ENCODE data around the gene COX7B.

The COX7B gene

GRCh38 chrX:77945910-77946545 is 46.8 kb downstream of the COX7B start:
- DNase-seq, result no peak

GRCh38 chrX:77946571-77946970 is 47.3 kb downstream of the COX7B start:
- DNase-seq, result no peak

GRCh38 chrX:77949840-77950239 is 50.6 kb downstream of the COX7B start:
- DNase-seq, result no peak

GRCh38 chrX:77952173-77952572 is 52.9 kb downstream of the COX7B start:
- DNase-seq, result no peak

GRCh38 chrX:77953302-77953701 is 54.0 kb downstream of the COX7B start:
- DNase-seq, result no peak

GRCh38 chrX:77953708-77954107 is 54.4 kb downstream of the COX7B start:
- DNase-seq, result no peak
